Measurements from ENCODE around the gene NKIRAS2.

DNA sequence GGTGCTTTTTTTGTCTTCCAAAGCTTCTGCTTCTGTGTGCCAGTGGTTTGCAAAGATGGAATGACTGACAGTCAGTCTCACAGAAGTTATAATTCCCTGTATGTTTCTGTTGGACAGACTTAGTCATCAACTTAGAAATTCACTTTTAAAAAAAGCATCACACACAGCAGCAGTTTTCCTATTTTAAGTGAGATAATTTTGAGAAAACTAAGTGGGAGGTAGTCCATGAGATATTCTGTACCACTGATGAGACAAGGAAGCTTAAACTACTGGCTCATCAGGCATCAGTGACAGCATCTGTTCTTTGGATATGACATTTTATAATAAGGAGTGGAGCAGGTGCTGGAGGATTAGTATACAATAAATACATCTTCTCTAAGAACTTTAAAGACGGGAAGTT is 33.3 kb upstream of the NKIRAS2 start:
- TF ChIP-seq, protein P1, sequence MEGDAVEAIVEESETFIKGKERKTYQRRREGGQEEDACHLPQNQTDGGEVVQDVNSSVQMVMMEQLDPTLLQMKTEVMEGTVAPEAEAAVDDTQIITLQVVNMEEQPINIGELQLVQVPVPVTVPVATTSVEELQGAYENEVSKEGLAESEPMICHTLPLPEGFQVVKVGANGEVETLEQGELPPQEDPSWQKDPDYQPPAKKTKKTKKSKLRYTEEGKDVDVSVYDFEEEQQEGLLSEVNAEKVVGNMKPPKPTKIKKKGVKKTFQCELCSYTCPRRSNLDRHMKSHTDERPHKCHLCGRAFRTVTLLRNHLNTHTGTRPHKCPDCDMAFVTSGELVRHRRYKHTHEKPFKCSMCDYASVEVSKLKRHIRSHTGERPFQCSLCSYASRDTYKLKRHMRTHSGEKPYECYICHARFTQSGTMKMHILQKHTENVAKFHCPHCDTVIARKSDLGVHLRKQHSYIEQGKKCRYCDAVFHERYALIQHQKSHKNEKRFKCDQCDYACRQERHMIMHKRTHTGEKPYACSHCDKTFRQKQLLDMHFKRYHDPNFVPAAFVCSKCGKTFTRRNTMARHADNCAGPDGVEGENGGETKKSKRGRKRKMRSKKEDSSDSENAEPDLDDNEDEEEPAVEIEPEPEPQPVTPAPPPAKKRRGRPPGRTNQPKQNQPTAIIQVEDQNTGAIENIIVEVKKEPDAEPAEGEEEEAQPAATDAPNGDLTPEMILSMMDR (conservative IDR thresholded peaks at IDR 0.05; ENCODE audit: low read depth in 2 of 2): no peak
- TF ChIP-seq CREB1 (CRISPR knock-in tag; IDR thresholded peaks at IDR 0.05; ENCODE audit: low read depth) (no peak), JUNB (IDR thresholded peaks at IDR 0.05; ENCODE audit: unreplicated experiment) (no peak), EZH2 (IDR thresholded peaks at IDR 0.05; ENCODE audit: low read depth, unreplicated experiment) (no peak)
- TF ChIP-seq, protein P2, sequence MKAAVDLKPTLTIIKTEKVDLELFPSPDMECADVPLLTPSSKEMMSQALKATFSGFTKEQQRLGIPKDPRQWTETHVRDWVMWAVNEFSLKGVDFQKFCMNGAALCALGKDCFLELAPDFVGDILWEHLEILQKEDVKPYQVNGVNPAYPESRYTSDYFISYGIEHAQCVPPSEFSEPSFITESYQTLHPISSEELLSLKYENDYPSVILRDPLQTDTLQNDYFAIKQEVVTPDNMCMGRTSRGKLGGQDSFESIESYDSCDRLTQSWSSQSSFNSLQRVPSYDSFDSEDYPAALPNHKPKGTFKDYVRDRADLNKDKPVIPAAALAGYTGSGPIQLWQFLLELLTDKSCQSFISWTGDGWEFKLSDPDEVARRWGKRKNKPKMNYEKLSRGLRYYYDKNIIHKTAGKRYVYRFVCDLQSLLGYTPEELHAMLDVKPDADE (IDR thresholded peaks at IDR 0.05): no peak

Measured in GM23338 (cell line).